HEK293 (cell line): Measurements from ENCODE around the gene PIM1.
"Not testable (repeated sequence)": the region's sequence is repeated elsewhere in the genome, so short reads cannot be mapped to it uniquely, and the experiment has no call there.

Experiments used
- CTCF ChIA-PET: fragments of 350-600 bp; formaldehyde crosslinking; extraction: SDS; loops from one replicate; lab custom pipeline; 2021; ENCODE audit warnings: antibody characterized with exemption; lab: Yijun Ruan, JAX
- POLR2A ChIA-PET: fragments of 300-600 bp; formaldehyde crosslinking; extraction: SDS; loops from one replicate; lab custom pipeline; 2020; ENCODE audit warnings: antibody characterized with exemption, inconsistent platforms; lab: Yijun Ruan, JAX
- H3K27ac ChIP-seq: fragments of 200-500 bp; sonication (Bioruptor generic); 2 replicates; pipeline ENCODE4 v1.5.1; 2014; ENCODE audit warnings: low read depth, low read length, control low read depth, inconsistent platforms; ENCODE audit errors: extremely low read depth
- H3K36me3 ChIP-seq, 2 experiments: fragments of 200-500 bp in 1 of 2; sonication (Bioruptor generic) in 1 of 2; 1 replicate in 1 of 2; 2 replicates in 1 of 2; pipeline ENCODE4 v1.5.1; 2014 to 2017; ENCODE audit warnings: inconsistent platforms in 2 of 2, low read length in 2 of 2; ENCODE audit not compliant: control insufficient read depth in 2 of 2, insufficient read depth in 1 of 2
- H3K4me1 ChIP-seq: fragments of 200-500 bp; sonication (Bioruptor generic); 2 replicates; pipeline ENCODE4 v1.5.1; 2014; ENCODE audit warnings: mild to moderate bottlenecking, low read length, inconsistent platforms; ENCODE audit not compliant: control insufficient read depth, insufficient read depth
- H3K4me3 ChIP-seq: 2 replicates; pipeline ENCODE4 v1.5.1; 2011; ENCODE audit warnings: low read depth, mild to moderate bottlenecking, control low read depth, low read length, moderate library complexity
- H3K9me3 ChIP-seq: fragments of 200-500 bp; sonication (Bioruptor generic); 2 replicates; pipeline ENCODE4 v1.5.1; 2014; ENCODE audit warnings: low read depth, low read length, inconsistent platforms; ENCODE audit not compliant: control insufficient read depth, insufficient read depth
- KLF9 ChIP-seq: fragments of 450-650 bp; formaldehyde crosslinking; IDR thresholded peaks from 2 replicates; pipeline ENCODE4 v1.5.1; 2016; ENCODE audit warnings: missing biosample characterization, missing genetic modification characterization, low read depth
- SP7 ChIP-seq: fragments of 450-650 bp; formaldehyde crosslinking; IDR thresholded peaks from 2 replicates; pipeline ENCODE4 v1.5.1; 2016; ENCODE audit warnings: missing biosample characterization, missing genetic modification characterization
- ZBTB48 ChIP-seq: fragments of 450-650 bp; formaldehyde crosslinking; IDR thresholded peaks from 2 replicates; pipeline ENCODE4 v1.5.1; 2016; ENCODE audit warnings: missing biosample characterization, missing genetic modification characterization
- ZNF16 ChIP-seq: fragments of 450-650 bp; formaldehyde crosslinking; IDR thresholded peaks from 2 replicates; pipeline ENCODE4 v1.5.1; 2016; ENCODE audit warnings: low read depth, missing biosample characterization, missing genetic modification characterization
- ZNF174 ChIP-seq: fragments of 450-650 bp; formaldehyde crosslinking; IDR thresholded peaks from 2 replicates; pipeline ENCODE4 v1.5.0; 2017; ENCODE audit warnings: missing biosample characterization, mild to moderate bottlenecking, missing genetic modification characterization
- ZNF23 ChIP-seq: fragments of 450-650 bp; formaldehyde crosslinking; IDR thresholded peaks from 2 replicates; pipeline ENCODE4 v1.5.1; 2016; ENCODE audit warnings: missing biosample characterization, missing genetic modification characterization, borderline replicate concordance
- ZNF248 ChIP-seq: fragments of 450-650 bp; formaldehyde crosslinking; IDR thresholded peaks from 2 replicates; pipeline ENCODE4 v1.5.1; 2017; ENCODE audit warnings: missing biosample characterization, missing genetic modification characterization
- ZNF266 ChIP-seq: fragments of 450-650 bp; formaldehyde crosslinking; IDR thresholded peaks from 2 replicates; pipeline ENCODE4 v1.5.1; 2016; ENCODE audit warnings: missing biosample characterization, missing genetic modification characterization, low read depth
- ZNF510 ChIP-seq: fragments of 450-650 bp; formaldehyde crosslinking; IDR thresholded peaks from 2 replicates; pipeline ENCODE4 v1.5.1; 2018; ENCODE audit warnings: mild to moderate bottlenecking, missing genetic modification characterization, missing biosample characterization; ENCODE audit not compliant: insufficient replicate concordance
- ZXDB ChIP-seq: fragments of 450-650 bp; formaldehyde crosslinking; IDR thresholded peaks from 2 replicates; pipeline ENCODE4 v1.5.1; 2016; ENCODE audit warnings: missing biosample characterization, missing genetic modification characterization
- TF ChIP-seq, protein P1 (sequence below): fragments of 450-650 bp; formaldehyde crosslinking; IDR thresholded peaks from 2 replicates; pipeline ENCODE4 v1.5.1; 2016; ENCODE audit warnings: missing biosample characterization, missing genetic modification characterization
- TF ChIP-seq, protein P2 (sequence below): fragments of 450-650 bp; formaldehyde crosslinking; IDR thresholded peaks from 2 replicates; pipeline ENCODE4 v1.5.1; 2016; ENCODE audit warnings: missing biosample characterization, missing genetic modification characterization
- TF ChIP-seq, protein P3 (sequence below): fragments of 450-650 bp; formaldehyde crosslinking; IDR thresholded peaks from 2 replicates; pipeline ENCODE4 v1.5.1; 2017; ENCODE audit warnings: missing biosample characterization, missing genetic modification characterization
- TF ChIP-seq, protein P4 (sequence below): fragments of 450-650 bp; formaldehyde crosslinking; IDR thresholded peaks from 2 replicates; pipeline ENCODE4 v1.5.1; 2016; ENCODE audit warnings: missing biosample characterization, missing genetic modification characterization
- TF ChIP-seq, protein P5 (sequence below): fragments of 450-650 bp; formaldehyde crosslinking; IDR thresholded peaks from 2 replicates; pipeline ENCODE4 v1.5.1; 2017; ENCODE audit warnings: missing biosample characterization, missing genetic modification characterization

PIM1 gene

DNA sequence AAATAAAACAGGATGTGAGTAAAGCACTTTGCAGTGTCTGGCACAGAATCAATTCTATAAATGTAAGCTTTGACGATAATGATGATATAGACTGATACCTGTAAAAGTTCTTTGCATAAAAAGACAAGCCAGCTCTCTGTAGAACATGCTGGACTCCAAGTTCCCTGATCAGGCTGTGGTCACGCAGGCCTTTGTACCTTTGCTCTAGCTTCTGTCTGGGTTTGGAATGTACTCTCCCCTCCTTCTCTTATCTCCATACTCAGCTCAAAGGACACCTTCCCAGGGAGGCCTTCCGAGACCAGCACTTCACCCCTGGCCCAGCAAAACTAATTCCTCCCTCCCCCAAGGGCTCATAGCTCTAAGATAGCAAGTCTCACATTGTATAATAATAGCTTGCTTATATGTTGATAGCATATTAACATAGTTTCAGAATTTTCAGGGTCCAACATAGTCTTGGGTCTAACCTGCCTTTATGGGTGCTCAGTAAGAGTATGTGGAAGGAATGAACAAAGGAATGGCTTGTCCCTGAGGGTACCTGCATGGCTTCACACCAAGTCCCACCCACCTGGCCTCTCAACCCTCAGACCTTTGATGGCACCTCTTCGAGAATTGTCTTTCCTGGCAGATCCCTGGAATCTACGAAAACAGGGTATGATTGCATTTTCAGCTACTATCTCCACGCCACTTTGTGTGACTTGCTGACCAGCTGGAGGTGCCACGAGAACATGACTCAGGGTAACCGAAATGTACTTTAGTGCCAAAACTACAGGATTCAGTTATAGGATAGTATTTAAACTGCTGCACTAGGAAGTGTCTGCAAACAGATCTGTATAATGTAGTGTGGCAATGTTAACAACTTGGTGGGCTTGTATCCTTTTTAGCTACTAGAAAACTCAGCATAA is 41.7 kb upstream of the PIM1 start:
- ChIA-PET POLR2A (interaction anchor here (0.7 to 2.1 kb wide), 5 partner anchors 21 to 71 kb away, joined by 4 to 20 read pairs (median 5); partner anchors contain the start of gene PIM1), CTCF (interaction anchor here (0.6 to 1.4 kb wide), 14 partner anchors 8 to 109 kb away, joined by 3 to 6 read pairs (median 3); no protein-coding TSS in a partner anchor)
- Histone ChIP-seq H3K36me3 (no peaks in the 10 kb centered on the region), H3K4me3 (no peak overlapping the region), H3K27ac (no peak overlapping the region), H3K4me1 (peaks cover 16% of the 10 kb centered on the region), H3K9me3 (no peaks in the 10 kb centered on the region)
- TF ChIP-seq ZNF510 (tag by site-specific recombination) (no peak), ZXDB (tag by site-specific recombination) (no peak), ZNF23 (tag by site-specific recombination) (no peak), ZNF266 (tag by site-specific recombination) (no peak), ZNF248 (no peak), SP7 (tag by site-specific recombination) (no peak)

DNA sequence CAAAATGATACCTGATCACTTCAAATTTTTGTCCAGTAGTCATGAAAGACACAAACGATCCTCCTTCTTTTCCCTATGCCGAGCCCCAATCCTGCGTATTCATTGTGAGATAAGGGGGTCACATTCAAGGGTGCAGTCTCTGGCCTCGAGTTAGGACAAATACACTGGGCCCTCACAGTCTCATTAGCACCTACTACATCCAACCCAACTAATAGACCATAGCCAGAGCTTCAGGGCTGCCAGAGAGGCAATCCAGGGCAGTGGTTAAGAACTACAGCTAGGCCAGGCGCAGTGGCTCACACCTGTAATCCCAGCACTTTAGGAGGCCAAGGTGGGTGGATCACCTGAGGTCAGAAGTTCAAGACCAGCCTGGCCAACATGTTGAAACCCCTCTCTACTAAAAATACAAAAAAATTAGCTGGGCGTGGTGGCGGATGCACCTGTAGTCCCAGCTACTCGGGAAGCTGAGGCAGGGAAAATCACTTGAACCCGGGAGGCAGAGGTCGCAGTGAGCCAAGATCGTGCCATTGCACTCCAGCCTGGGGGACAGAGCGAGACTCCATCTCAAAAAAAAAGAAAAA is 41.0 kb upstream of the PIM1 start:
- TF ChIP-seq, protein P1, sequence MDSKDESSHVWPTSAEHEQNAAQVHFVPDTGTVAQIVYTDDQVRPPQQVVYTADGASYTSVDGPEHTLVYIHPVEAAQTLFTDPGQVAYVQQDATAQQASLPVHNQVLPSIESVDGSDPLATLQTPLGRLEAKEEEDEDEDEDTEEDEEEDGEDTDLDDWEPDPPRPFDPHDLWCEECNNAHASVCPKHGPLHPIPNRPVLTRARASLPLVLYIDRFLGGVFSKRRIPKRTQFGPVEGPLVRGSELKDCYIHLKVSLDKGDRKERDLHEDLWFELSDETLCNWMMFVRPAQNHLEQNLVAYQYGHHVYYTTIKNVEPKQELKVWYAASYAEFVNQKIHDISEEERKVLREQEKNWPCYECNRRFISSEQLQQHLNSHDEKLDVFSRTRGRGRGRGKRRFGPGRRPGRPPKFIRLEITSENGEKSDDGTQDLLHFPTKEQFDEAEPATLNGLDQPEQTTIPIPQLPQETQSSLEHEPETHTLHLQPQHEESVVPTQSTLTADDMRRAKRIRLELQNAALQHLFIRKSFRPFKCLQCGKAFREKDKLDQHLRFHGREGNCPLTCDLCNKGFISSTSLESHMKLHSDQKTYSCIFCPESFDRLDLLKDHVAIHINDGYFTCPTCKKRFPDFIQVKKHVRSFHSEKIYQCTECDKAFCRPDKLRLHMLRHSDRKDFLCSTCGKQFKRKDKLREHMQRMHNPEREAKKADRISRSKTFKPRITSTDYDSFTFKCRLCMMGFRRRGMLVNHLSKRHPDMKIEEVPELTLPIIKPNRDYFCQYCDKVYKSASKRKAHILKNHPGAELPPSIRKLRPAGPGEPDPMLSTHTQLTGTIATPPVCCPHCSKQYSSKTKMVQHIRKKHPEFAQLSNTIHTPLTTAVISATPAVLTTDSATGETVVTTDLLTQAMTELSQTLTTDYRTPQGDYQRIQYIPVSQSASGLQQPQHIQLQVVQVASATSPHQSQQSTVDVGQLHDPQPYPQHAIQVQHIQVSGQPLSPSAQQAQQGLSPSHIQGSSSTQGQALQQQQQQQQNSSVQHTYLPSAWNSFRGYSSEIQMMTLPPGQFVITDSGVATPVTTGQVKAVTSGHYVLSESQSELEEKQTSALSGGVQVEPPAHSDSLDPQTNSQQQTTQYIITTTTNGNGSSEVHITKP (tag by site-specific recombination): peak; percentile 42; the same call in 1 of the 2 replicates
- H3K4me3 ChIP-seq, H3K27ac ChIP-seq, H3K36me3 ChIP-seq, H3K9me3 ChIP-seq: not testable (repeated sequence)
- ChIA-PET CTCF (interaction anchor here (0.6 to 2.3 kb wide), 7 partner anchors 11 to 81 kb away, joined by 3 to 7 read pairs (median 4); no protein-coding TSS in a partner anchor), POLR2A (interaction anchor here (1.3 to 2.1 kb wide), 3 partner anchors 26 to 46 kb away, joined by 4 to 20 read pairs (median 9); partner anchors contain the start of gene PIM1)
- H3K4me1 ChIP-seq: peaks cover 16% of the 10 kb centered on the region

DNA sequence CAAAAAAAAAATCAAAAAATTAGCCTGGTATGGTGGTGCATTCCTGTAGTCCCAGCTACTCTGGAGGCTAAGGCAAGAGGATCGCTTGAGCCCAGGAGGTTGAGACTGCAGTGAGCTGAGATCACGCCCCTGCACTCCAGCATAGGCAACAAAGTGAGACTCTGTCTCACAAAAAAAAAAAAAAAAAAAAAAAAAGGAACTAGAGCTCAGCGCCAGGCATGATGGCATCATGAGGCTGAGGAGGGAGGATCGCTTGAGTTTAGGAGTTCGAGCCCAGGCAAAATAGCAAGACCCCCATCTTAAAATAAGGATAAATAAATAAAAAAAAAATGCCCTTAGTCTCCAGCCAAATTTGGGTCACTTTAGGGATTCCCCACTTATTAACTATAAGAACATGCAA is 40.4 kb upstream of the PIM1 start:
- Histone ChIP-seq H3K4me1 (peaks cover 19% of the 10 kb centered on the region), H3K9me3 (no peaks in the 10 kb centered on the region), H3K27ac (no peak overlapping the region), H3K4me3 (no peak overlapping the region), H3K36me3 (no peaks in the 10 kb centered on the region)
- ChIA-PET CTCF (interaction anchor here (0.6 to 2.3 kb wide), 3 partner anchors 28 to 81 kb away, joined by 3 to 7 read pairs (median 5); no protein-coding TSS in a partner anchor), POLR2A (interaction anchor here (1.3 to 2.6 kb wide), 3 partner anchors 41 to 46 kb away, joined by 4 to 31 read pairs (median 20); partner anchors contain the start of gene PIM1)
- no peak for TF ChIP-seq ZNF16
- TF ChIP-seq, protein P2, sequence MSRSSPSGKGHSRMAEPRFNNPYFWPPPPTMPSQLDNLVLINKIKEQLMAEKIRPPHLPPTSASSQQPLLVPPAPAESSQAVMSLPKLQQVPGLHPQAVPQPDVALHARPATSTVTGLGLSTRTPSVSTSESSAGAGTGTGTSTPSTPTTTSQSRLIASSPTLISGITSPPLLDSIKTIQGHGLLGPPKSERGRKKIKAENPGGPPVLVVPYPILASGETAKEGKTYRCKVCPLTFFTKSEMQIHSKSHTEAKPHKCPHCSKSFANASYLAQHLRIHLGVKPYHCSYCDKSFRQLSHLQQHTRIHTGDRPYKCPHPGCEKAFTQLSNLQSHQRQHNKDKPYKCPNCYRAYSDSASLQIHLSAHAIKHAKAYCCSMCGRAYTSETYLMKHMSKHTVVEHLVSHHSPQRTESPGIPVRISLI (tag by site-specific recombination): peak; percentile 55; the same call in 1 of the 2 replicates

DNA sequence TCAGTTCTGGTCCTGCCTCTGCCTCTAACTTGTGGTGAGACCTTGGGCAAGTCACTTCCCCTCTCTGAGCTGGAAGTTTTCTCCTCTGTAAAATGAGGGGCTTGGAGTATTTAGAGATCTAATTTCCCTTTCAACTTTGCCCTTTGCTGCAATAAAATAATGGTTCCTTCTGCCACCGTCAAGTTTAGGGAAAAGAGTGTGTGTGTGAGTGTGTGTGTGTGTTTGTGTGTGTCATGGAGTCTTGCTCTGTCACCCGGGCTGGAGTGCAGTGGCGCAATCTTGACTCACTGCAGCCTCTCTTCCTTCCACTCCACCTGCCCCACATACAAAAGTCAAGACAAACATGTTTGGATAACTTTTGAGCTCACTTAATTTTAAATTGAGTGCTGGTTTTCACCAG is 39.2 kb upstream of the PIM1 start:
- ChIA-PET CTCF (interaction anchor here (0.7 to 2.3 kb wide), 11 partner anchors 11 to 112 kb away, joined by 3 to 11 read pairs (median 5); no protein-coding TSS in a partner anchor), POLR2A (interaction anchor here (0.5 to 2.6 kb wide), 9 partner anchors 11 to 552 kb away, joined by 3 to 31 read pairs (median 6); partner anchors contain the start of gene PIM1)
- H3K27ac ChIP-seq: no peak overlapping the region
- no peak overlapping the region for H3K4me3 ChIP-seq
- no peaks in the 10 kb centered on the region for H3K36me3 ChIP-seq
- H3K4me1 ChIP-seq: peaks cover 23% of the 10 kb centered on the region
- no peaks in the 10 kb centered on the region for H3K9me3 ChIP-seq
- TF ChIP-seq KLF9 (tag by site-specific recombination) (no peak), ZNF174 (tag by site-specific recombination) (no peak), ZBTB48 (tag by site-specific recombination) (no peak)
- TF ChIP-seq, protein P3, sequence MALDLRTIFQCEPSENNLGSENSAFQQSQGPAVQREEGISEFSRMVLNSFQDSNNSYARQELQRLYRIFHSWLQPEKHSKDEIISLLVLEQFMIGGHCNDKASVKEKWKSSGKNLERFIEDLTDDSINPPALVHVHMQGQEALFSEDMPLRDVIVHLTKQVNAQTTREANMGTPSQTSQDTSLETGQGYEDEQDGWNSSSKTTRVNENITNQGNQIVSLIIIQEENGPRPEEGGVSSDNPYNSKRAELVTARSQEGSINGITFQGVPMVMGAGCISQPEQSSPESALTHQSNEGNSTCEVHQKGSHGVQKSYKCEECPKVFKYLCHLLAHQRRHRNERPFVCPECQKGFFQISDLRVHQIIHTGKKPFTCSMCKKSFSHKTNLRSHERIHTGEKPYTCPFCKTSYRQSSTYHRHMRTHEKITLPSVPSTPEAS (tag by site-specific recombination): peak; percentile 40; the same call in 1 of the 2 replicates
- TF ChIP-seq, protein P4, sequence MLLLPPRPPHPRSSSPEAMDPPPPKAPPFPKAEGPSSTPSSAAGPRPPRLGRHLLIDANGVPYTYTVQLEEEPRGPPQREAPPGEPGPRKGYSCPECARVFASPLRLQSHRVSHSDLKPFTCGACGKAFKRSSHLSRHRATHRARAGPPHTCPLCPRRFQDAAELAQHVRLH (tag by site-specific recombination): peak; percentile 60; the same call in 1 of the 2 replicates
- TF ChIP-seq, protein P5, sequence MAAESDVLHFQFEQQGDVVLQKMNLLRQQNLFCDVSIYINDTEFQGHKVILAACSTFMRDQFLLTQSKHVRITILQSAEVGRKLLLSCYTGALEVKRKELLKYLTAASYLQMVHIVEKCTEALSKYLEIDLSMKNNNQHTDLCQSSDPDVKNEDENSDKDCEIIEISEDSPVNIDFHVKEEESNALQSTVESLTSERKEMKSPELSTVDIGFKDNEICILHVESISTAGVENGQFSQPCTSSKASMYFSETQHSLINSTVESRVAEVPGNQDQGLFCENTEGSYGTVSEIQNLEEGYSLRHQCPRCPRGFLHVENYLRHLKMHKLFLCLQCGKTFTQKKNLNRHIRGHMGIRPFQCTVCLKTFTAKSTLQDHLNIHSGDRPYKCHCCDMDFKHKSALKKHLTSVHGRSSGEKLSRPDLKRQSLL (tag by site-specific recombination): no peak
